Peyer's patch (tissue), 4 donors: ENCODE data around the gene C5orf52.
"Not testable (repeated sequence)": the region's sequence is repeated elsewhere in the genome, so short reads cannot be mapped to it uniquely, and the experiment has no call there.

Experiments
- CTCF ChIP-seq, 6 experiments: fragments of 450-650 bp in 4 of 6; fragments of 200-600 bp in 2 of 6; sonication (generic) in 1 of 6; IDR thresholded peaks; one replicate each; pipeline ENCODE4 v1.5.1; 2017 to 2019; ENCODE audit warnings: antibody characterized with exemption in 6 of 6, mild to moderate bottlenecking in 3 of 6, moderate library complexity in 1 of 6
- POLR2A ChIP-seq, 2 donors: fragments of 450-650 bp; IDR thresholded peaks; one replicate each; pipeline ENCODE4 v1.5.1; 2017; ENCODE audit warnings: antibody characterized with exemption in 2 of 2, mild to moderate bottlenecking in 2 of 2, moderate library complexity in 2 of 2

- not testable (repeated sequence) for TF ChIP-seq POLR2A, CTCF (IDR thresholded peaks at IDR 0.05)
Measured at GRCh38 chr5:157696154-157696553, 24.8 kb downstream of the C5orf52 start.
